AG20443 (cell line): ENCODE measurements around the gene PRKN.

ENCODE experiments used
- DNase-seq: peaks from one replicate; pipeline ENCODE4 v3.0.0; 2012; ENCODE audit warnings: low spot score, mixed read lengths

Gene PRKN

GRCh38 chr6:162056061-162056460 lies 671.5 kb downstream of the PRKN start:
- no peak for DNase-seq

GRCh38 chr6:162055365-162055764 lies 672.2 kb downstream of the PRKN start:
- DNase-seq, result no peak

- DNase-seq, result no peak
Observed at GRCh38 chr6:162053084-162053483, 674.5 kb downstream of the PRKN start.

GRCh38 chr6:162050579-162050978 lies 677.0 kb downstream of the PRKN start:
- no peak for DNase-seq

GRCh38 chr6:162046324-162046723 lies 681.2 kb downstream of the PRKN start:
- no peak for DNase-seq

GRCh38 chr6:162032620-162033019 lies 694.9 kb downstream of the PRKN start:
- peak; percentile 54 for DNase-seq

GRCh38 chr6:162029873-162030576 lies 697.5 kb downstream of the PRKN start:
- DNase-seq, result no peak

- no peak for DNase-seq
Observed at GRCh38 chr6:162026843-162027242, 700.7 kb downstream of the PRKN start.

- no peak for DNase-seq
Observed at GRCh38 chr6:162026031-162026430, 701.5 kb downstream of the PRKN start.

- DNase-seq, result no peak
Observed at GRCh38 chr6:162019349-162019748, 708.2 kb downstream of the PRKN start.

- DNase-seq, result no peak
Observed at GRCh38 chr6:162017536-162017935, 710.0 kb downstream of the PRKN start.

- DNase-seq, result no peak
Observed at GRCh38 chr6:162014069-162014811, 713.3 kb downstream of the PRKN start.

- no peak for DNase-seq
Observed at GRCh38 chr6:162005372-162005771, 722.2 kb downstream of the PRKN start.

GRCh38 chr6:161996783-161997182 lies 730.8 kb downstream of the PRKN start:
- no peak for DNase-seq

GRCh38 chr6:161985876-161986423 lies 741.6 kb downstream of the PRKN start:
- DNase-seq, result no peak

- no peak for DNase-seq
Observed at GRCh38 chr6:161984713-161985112, 742.9 kb downstream of the PRKN start.

- DNase-seq, result no peak
Observed at GRCh38 chr6:161976553-161976952, 751.0 kb downstream of the PRKN start.

- no peak for DNase-seq
Observed at GRCh38 chr6:161973064-161973463, 754.5 kb downstream of the PRKN start.

GRCh38 chr6:161971043-161971442 lies 756.5 kb downstream of the PRKN start:
- no peak for DNase-seq

- DNase-seq, result no peak
Observed at GRCh38 chr6:161963634-161964234, 763.8 kb downstream of the PRKN start.

- no peak for DNase-seq
Observed at GRCh38 chr6:161963181-161963580, 764.4 kb downstream of the PRKN start.

- DNase-seq, result no peak
Observed at GRCh38 chr6:161961796-161962195, 765.8 kb downstream of the PRKN start.

- no peak for DNase-seq
Observed at GRCh38 chr6:161961046-161961445, 766.5 kb downstream of the PRKN start.
